Activated CD4-positive, CD25-positive, alpha-beta regulatory T cell treated with anti-CD3 and anti-CD28 coated beads, Interleukin-2, amount 50 U/mL, for 16 hours (primary cell): ENCODE measurements around the gene PLIN3.
"Not testable (repeated sequence)": the region's sequence is repeated elsewhere in the genome, so short reads cannot be mapped to it uniquely, and the experiment has no call there.

Experiments used
- DNase-seq: peaks from one replicate; pipeline ENCODE4 v3.0.0-alpha.2; 2020; ENCODE audit warnings: low read depth, low spot score

The PLIN3 gene

GRCh38 chr19:4867534-4868285 lies at the start of gene PLIN3:
PLIN3 (minus strand) TSS chr19:4867667; CDS start chr19:4861394, 6,273 bp downstream.
- DNase-seq, result peak; percentile 73

DNA sequence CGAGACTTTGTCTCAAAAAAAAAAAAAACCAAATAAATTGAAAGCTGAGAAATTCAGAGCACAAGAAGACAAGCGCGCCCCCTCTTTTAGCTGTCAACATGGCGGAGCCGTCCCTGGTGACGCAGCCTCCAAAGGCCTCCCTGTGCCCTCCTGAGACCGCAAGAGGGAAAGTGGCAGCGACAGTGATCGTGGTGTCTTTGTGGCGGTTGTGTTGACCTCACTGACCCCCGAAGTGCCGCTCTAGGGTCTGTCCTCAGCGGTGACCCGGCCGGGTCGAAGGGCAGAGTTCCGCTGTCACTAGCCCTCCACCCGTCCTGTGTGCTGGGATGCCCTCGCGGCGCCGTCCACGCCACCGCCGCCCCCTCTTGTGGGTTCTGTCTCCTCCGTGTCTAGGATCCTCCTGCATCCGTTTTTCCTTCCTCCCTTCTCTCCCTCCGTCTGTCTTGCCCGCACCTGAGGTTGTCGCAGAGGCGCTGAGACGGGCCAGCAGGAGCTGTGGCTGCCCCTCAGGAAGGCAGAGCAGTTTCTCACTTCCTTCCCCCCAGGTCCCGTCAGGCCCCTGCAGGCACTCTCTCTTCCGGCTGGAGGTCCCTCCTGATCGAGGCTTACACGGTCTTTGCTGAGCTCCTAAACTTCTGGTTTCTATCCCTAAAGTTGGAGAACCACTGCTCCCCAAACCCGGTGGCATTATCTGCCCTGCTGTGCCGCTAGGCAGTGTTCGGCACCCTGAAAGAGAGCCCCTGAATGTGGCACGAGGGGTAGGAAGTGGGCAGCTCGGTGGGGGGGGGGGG lies 49.0 kb upstream of the PLIN3 start:
- no peak for DNase-seq

DNA sequence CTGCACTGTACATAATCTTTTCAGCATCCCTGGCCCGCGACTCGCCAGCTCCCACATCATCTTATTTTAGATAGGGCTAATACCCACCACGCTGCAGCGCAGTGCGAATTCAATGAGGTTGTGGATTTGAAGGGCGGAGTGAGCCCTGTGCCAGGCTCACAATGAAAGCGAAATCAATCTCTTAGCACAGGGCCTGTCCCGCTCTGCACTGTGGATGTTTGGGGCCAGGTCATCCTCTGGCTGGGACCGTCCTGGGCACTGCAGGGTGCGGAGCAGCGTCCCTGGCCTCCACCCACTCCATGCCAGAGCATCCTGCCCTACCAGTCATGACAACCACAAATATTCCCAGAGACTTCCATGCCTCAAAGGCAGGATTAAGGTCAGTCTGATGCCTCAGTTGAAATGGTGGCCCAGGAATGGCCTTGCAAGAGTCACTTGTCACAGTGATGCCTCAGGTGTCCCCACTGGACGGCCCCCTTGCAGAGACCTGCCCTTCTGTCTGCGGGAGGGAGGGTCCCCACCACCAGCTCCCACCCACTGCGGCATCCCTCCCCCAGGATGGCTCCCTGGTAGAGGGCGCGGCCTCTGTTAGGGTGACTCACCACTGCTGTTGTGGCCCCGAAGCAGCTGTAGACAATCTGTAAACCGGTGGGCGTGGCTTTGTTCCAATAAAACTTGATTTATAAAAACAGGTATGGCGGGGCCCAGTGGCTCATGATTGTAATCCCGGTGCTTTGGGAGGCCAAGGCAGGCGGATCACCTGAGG lies 47.5 kb upstream of the PLIN3 start:
- peak; percentile 53 for DNase-seq

- DNase-seq, result no peak
Measured at GRCh38 chr19:4913996-4914735, 46.7 kb upstream of the PLIN3 start.

DNA sequence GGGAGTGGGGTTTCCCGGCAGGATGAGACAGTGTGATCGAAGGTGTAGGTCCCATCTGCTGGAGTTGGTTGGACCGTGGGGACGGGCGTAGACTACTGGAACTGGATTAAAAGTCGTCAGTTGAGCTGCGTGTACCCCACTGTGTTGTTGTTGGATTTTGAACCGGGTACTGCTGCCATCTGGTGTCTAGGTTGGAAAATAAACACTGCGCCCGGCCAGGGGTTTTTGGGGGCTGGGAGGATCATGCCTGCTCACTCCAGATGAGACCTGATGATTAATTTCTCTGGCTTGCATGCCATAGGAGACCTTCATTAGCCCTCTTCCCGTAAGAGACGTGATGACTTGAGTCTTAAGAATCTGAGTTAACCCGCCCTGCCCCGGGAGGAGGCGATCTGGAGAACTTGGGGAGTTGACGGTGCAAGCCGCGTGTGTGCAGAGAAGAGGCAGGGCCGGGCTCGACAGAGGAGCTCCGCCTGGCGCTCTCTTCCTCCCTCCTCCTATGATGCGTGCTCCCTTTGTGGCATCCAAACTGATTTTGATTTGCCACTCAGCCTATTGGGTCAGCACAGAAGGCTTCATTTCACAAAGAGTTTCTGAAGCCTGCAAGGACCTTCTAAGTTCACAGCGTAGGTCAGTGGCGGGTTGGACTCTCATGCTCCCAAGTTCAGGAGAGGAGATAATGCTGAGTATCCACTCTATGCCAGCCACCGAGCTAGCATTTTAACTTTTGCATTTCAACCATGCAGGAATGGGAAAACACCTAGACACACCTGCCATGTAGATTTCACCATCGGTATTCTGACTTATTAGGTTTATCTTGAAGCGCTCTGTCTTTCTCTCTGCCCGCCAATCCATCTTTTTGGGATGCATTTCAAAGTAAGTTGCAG lies 44.6 kb upstream of the PLIN3 start:
- peak; percentile 64 for DNase-seq

DNA sequence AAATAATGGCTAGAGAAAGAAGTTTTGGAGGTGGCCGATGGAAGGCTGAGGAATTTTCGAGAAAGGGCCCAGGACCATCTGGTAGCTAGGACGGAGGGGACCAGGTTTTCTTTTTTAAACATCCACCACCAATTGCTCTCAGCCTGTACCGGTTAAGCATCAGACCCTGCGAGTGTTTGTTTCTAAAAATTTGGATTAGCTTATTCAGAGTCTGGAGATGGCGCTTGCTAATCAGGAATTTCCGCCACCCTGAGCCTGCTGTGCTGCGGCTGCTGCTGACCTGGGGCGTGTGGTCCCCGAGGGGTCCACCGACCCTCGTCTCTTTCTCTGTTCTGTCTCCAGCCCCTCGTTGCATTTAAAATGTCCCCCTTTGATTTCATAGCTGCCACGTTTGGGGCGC lies 43.8 kb upstream of the PLIN3 start:
- DNase-seq, result no peak

GRCh38 chr19:4910594-4911281 lies 43.3 kb upstream of the PLIN3 start:
- DNase-seq, result no peak

- DNase-seq, result peak; percentile 84
Measured at GRCh38 chr19:4909897-4910593, 42.6 kb upstream of the PLIN3 start.

GRCh38 chr19:4909156-4909896 lies 41.9 kb upstream of the PLIN3 start, which contains the start of gene UHRF1:
UHRF1 (plus strand) TSS chr19:4909501; CDS start chr19:4910886, 1,385 bp downstream.
- DNase-seq, result no peak

- DNase-seq, result no peak
Measured at GRCh38 chr19:4908781-4909155, 41.3 kb upstream of the PLIN3 start.

- no peak for DNase-seq
Measured at GRCh38 chr19:4908360-4908759, 40.9 kb upstream of the PLIN3 start.

- DNase-seq, result no peak
Measured at GRCh38 chr19:4906963-4907362, 39.5 kb upstream of the PLIN3 start.

GRCh38 chr19:4904481-4904880 lies 37.0 kb upstream of the PLIN3 start:
- no peak for DNase-seq

GRCh38 chr19:4902796-4903195 lies 35.3 kb upstream of the PLIN3 start, which contains the start of gene ARRDC5:
ARRDC5 (minus strand) TSS chr19:4902896; CDS start chr19:4902825, 71 bp downstream.
- no peak for DNase-seq

DNA sequence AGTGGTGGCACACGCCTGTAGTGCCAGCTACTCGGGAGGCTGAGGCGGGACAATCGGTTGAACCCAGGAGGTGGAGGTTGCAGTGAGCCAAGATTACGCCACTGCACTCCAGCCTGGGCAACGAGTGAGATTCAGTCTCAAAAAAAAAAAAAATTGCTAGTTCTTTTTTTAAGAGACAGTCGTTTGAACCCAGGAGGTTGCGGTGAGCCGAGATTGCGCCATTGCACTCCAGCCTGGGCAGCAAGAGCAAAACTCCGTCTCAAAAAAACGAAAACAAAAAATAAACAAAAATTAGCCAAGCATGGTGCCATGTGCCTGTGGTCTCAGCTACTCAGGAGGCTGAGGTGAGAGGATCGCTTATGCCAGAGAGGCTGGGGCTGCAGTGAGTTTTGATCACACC lies 33.4 kb upstream of the PLIN3 start:
- DNase-seq, result not testable (repeated sequence)

- DNase-seq, result no peak
Measured at GRCh38 chr19:4897146-4897545, 29.7 kb upstream of the PLIN3 start.

DNA sequence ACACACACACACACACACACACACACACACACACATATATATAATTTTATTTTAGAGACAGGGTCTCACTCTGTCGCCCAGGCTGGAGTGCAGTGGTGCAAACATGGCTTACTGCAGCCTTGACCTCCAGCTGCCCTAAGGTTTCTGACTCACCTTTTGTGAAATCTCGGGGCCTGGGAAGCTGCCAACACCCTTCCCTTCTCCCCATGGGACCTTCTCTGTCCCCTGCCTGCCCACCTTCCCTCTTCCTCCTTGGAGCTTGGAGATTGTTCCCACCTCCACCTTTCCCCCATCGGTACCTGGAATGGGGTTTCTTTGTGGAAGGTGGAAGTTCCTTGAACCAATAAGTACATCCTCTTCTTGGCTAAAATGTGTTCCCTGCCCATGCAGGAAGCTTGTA lies 28.9 kb upstream of the PLIN3 start:
- no peak for DNase-seq

DNA sequence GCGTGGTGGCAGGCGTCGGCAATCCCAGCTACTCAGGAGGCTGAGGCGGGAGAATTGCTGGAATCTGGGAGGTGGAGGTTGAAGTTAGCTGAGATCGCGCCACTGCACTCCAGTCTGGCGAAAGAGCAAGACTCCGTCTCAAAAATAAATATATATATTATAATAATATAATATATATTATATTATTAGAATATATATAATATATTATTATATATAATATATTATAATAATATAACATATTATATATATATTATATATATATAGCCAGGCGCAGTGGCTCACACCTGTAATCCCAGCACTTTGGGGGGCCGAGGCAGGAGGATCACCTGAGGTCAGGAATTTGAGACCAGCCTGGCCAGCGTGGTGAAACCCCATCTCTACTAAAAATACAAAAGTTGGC lies 25.5 kb upstream of the PLIN3 start:
- not testable (repeated sequence) for DNase-seq
